GM19455 (cell line): ENCODE measurements around the gene ADNP2.

Source experiments
- ATAC-seq: cut with Tn5 transposase; IDR thresholded peaks from one replicate; pipeline ENCODE4 v1.9.1; 2021; ENCODE audit not compliant: unreplicated experiment

Gene ADNP2

GRCh38 chr18:80108739-80109675, at the start of gene ADNP2:
TSS of gene ADNP2 (plus strand) at chr18:80109262. CDS start at chr18:80117543, 8,281 bp downstream.
- ATAC-seq = peak; percentile 74

- no peak for ATAC-seq
Measured at GRCh38 chr18:80059945-80060344, 49.1 kb upstream of the ADNP2 start.

GRCh38 chr18:80065705-80066104, 43.4 kb upstream of the ADNP2 start:
- no peak for ATAC-seq

GRCh38 chr18:80067321-80067720, 41.7 kb upstream of the ADNP2 start:
- ATAC-seq = no peak

- no peak for ATAC-seq
Measured at GRCh38 chr18:80067897-80068296, 41.2 kb upstream of the ADNP2 start.

GRCh38 chr18:80068571-80069272, 40.3 kb upstream of the ADNP2 start:
- no peak for ATAC-seq

- ATAC-seq = no peak
Measured at GRCh38 chr18:80070825-80071224, 38.2 kb upstream of the ADNP2 start.

GRCh38 chr18:80074183-80074582, 34.9 kb upstream of the ADNP2 start:
- no peak for ATAC-seq

GRCh38 chr18:80074697-80075096, 34.4 kb upstream of the ADNP2 start:
- no peak for ATAC-seq

- ATAC-seq = no peak
Measured at GRCh38 chr18:80075940-80076339, 33.1 kb upstream of the ADNP2 start.

- ATAC-seq = no peak
Measured at GRCh38 chr18:80076379-80076778, 32.7 kb upstream of the ADNP2 start.

GRCh38 chr18:80077873-80078272, 31.2 kb upstream of the ADNP2 start:
- ATAC-seq = no peak

GRCh38 chr18:80086281-80086680, 22.8 kb upstream of the ADNP2 start:
- no peak for ATAC-seq

GRCh38 chr18:80088036-80088435, 21.0 kb upstream of the ADNP2 start:
- no peak for ATAC-seq

- ATAC-seq = no peak
Measured at GRCh38 chr18:80088823-80089222, 20.2 kb upstream of the ADNP2 start.

- no peak for ATAC-seq
Measured at GRCh38 chr18:80095414-80095813, 13.6 kb upstream of the ADNP2 start.

- ATAC-seq = no peak
Measured at GRCh38 chr18:80096032-80096565, 13.0 kb upstream of the ADNP2 start.

GRCh38 chr18:80097201-80097600, 11.9 kb upstream of the ADNP2 start:
- no peak for ATAC-seq

- no peak for ATAC-seq
Measured at GRCh38 chr18:80103231-80103630, 5.8 kb upstream of the ADNP2 start.

- ATAC-seq = no peak
Measured at GRCh38 chr18:80104364-80104779, 4.7 kb upstream of the ADNP2 start.

GRCh38 chr18:80105369-80106167, 3.5 kb upstream of the ADNP2 start:
- ATAC-seq = peak; percentile 35
